NCI-H524 treated with DMSO at 0.1 percent for 48 hours (cell line): Measurements from ENCODE around the gene EPS8.
"Not testable (repeated sequence)": the region's sequence is repeated elsewhere in the genome, so short reads cannot be mapped to it uniquely, and the experiment has no call there.

ENCODE experiments used
- DNase-seq: peaks from one replicate; lab custom pipeline; 2025; lab: John Stamatoyannopoulos, UW

EPS8 gene

DNA sequence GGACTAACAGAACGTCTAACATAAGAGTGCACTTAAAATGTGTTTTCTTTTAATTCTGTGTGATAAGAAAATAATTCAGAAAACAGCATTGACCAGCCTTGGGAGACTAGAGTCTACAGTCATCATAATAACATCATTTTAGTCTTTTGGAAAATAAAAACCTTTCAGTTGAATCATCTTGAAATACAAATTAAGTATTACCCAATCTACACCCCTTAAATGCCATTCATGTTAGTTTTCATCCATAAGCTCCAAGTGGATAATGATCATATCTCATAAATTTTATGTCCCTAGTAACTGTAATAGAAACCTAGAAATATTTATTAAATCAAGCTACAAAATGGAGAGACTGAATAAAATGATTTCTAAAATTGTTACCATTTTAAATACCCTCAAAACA, 32.4 kb downstream of the EPS8 start:
- no peak for DNase-seq

DNA sequence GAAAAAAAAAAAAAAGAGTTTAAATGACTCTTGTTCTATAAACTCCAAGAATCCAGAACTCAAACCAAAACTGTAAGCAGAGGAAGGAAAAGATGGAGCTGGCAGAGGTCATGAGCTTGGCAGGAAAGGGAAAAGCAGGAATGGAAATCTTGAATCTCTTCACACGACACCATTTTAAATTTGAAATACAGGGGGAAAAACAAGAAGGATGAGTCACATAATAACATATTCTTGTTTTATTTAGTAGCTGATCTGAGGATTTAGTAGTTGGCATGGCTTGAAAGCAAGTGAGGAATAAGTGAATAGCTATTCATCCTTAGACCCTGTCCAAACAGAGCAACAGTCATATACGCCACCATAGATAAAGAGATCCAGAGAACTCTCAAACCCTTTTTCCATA, 35.0 kb downstream of the EPS8 start:
- DNase-seq, result no peak

DNA sequence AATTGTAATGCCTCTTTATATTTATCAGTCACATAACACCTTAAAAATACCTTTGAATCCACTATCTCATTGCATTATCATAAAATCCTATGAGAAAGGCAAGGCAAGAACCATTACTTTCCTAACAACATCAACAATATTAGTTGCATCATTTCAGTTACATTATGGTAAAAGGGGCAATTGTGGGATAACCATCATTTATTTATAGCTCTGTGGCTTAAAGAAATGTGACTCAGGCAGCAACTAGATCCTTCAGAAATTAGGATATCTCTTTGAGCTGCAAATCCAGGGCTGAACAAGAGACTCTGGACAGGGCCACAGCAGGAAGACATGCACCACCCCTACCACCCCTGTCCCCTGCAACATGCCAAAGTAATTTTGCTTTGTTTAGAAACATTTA, 36.4 kb downstream of the EPS8 start:
- DNase-seq, result no peak

DNA sequence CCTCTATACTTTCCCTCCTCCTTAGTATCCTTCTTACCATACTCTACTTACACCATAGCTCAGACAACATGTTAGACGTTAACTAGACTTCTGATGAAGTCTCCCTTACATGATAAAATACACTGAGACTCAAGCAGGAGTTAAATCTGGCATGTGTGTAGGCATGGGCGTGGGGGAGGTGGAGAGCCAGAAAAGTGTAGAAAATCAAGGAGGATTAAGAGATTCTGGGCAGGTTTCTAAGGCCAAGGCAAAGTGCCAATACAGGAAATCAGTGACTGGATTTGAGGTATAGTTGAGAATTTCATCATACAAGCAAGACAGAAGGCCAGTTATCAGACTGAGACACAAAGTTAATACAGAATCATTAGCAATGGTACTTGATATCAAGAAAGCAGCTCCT, 37.4 kb downstream of the EPS8 start:
- DNase-seq, result no peak

DNA sequence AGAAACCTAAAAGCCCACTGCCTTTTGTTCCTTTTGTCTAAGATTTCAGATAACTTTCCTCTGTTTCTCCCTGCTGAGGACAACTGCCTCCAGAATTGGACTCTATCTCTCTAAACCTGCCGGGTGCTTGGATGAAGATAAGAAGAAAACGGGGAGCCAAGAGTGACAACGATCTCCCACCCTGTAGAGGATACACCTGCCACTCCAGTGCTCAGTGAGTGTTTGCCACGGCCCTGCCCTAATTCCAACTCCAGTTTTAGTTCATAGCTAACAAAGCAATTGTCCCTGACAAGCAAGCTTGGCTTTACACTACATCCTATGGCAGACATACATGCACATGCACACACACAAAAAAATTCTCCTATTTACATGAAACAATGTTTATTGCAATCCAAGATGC, 39.3 kb downstream of the EPS8 start:
- no peak for DNase-seq

DNA sequence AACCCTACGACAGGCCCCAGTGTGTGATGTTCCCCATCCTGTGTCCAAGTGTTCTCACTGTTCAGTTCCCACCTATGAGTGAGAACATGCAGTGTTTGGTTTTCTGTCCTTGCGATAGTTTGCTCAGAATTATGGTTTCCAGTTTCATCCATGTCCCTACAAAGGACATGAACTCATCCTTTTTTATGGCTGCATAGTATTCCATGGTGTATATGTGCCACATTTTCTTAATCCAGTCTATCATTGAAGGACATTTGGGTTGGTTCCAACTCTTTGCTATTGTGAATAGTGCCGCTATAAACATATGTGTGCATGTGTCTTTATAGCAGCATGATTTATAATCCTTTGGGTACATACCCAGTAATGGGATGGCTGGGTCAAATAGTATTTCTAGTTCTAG, 47.3 kb downstream of the EPS8 start:
- DNase-seq, result not testable (repeated sequence)

DNA sequence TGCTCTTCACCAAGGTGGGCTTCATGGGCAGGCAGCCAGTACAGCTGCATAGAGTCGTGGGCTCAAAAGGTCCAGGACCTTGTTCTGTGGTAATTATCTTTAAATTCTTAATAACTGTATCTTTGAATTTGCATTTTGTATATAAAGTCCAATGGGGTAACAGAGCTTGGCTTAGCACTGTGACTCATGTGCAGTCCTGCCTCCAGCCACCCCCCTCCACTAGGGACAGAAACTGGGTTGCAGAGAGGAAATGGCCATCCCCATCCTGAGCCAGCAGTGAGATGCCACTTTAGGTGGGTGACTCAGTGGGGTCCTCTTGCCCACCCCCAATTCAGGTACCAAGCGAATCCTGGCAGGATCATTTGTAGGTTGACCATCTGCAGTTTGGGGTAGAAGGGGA, 48.1 kb downstream of the EPS8 start:
- DNase-seq, result no peak

DNA sequence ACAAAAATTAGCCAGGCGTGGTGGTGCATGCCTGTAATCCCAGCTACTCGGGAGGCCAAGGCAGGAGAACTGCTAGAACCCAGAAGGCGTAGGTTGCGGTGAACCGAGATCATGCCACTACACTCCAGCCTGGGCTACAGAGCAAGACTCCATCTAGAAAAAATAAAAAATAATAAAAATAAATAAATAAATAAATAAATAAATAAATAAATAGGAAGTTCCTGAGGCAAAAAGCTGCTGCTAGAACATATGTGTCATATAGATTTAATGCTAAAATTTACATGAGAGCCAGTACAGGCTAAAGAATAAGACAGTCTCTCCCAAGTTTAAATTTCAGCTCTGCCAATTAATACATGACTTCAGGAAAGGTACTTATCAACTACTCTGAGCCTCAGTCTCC, 48.8 kb downstream of the EPS8 start:
- DNase-seq, result not testable (repeated sequence)

DNA sequence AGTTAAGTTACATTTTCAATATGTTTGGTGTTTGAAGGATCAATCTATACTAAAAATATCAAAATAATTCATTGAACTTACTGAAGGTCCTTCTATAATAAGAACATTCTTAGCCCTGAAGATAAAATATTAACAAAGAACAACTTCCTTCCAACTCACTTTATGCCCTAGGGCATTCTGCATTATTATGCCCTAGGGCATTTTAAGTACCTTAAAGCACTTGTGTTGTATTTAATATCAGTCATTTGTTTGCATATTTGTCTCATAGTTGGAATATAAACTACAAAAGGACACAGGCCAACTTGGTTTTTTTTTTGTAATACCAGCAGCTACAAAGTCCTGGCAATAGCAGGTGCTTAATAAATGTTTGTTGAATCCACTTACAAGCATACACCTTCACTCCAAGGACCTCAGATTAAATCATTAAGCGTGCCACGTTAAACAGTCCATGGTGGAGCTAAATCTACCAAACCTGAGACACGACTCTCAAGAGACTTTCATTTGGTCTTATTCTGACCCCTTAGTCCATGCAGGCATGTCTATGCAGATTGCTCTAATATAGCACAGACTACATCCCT, 50.7 kb downstream of the EPS8 start:
- DNase-seq, result no peak

DNA sequence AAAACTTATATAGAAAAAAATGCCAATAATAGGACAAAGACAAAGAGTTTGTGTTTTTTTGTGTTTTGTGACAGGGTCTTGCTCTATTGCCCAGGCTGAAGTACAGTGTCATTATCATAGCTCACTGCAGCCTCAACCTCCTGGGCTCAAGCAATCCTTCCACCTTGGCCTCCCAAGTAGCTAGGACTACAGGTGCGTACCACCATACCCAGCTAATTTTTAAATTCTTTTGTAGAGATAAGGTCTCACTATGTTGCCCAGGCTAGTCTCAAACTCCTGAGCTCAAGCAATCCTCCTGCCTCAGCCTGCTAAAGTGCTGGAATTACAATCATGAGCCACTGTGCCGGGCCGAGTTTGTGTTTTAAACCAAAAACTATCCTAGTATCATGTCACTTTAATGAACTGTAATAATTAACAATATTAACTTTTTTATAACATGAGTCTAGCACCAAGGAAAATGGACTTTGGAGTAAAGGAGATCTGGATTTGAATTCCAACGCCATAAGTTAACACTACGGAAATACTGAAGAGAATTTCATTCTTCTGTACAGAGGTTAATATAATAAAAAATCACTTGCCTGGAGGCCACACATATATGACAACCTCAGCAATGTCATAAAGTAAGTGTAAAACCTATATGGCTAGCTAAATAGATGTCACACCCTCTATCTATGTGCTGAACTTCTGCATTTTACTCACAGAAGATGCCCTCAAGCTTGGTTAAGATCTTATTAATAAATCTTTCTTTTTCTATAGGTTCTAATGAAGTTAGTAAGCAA, 53.2 kb downstream of the EPS8 start:
- DNase-seq, result no peak

DNA sequence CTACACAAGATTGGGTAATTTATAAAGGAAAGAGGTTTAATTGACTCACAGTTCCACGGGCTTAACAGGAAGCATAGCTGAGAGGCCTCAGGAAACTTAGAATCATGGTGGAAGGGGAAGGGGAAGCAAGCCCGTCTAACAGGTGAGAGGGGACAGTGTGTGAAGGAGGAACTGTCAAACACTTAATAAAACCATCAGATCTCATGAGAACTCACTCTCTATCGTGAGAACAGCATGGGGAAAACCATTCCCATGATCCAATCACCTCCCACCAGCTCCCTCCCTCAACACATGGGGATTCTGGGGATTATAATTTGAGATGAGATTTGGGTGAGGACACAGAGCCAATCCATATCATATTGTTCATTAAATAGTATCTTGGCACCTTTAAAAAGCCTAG, 56.1 kb downstream of the EPS8 start:
- no peak for DNase-seq

DNA sequence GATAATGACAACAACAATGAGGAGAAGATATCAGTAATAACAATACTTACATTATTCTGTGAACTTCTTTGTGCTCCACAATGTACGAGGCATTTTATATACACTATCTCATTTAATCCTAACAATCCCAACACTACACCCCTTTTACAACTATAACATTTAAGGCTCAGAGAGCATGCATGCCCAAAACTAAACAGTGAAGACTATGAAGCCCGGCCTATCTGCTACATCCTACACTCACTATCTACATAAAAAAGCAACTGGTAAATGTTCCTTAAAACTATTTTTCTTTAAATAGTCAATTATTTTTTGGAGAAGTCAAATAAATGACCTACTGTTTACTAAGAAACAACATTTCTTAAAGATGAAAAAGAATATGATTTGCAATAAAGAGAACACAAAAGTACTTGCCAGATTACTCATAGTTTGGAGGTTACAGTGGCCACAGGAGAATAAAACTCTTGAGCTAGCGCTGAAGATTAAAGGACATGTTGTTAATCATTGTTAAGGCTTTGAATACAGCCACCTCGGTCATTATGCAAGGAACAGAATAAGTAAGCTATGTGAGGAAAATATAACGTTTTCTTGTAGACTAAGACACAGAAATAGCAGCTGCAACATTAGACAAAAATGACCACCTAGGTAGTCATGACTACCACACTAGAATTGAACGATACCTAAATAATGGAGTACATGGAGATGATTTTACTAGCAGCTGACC, 56.7 kb downstream of the EPS8 start:
- no peak for DNase-seq

DNA sequence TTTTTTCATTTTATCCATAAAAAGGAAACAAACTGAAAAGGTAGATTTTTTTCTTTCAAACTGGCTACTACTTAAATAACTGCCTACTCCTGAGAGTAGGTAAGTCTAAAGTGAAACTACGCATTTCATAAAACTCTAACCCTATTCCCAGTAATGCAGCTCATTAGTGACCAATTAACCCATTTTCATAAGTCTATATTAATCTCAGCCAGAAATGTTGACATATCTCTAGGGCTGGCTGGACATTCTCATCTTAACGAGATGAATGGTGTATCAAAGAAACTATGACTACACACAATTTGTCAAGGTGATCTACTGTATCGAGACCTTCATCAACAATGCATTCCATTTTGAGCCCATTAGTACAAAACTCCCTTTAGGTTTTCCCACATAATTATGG, 57.2 kb downstream of the EPS8 start:
- no peak for DNase-seq

DNA sequence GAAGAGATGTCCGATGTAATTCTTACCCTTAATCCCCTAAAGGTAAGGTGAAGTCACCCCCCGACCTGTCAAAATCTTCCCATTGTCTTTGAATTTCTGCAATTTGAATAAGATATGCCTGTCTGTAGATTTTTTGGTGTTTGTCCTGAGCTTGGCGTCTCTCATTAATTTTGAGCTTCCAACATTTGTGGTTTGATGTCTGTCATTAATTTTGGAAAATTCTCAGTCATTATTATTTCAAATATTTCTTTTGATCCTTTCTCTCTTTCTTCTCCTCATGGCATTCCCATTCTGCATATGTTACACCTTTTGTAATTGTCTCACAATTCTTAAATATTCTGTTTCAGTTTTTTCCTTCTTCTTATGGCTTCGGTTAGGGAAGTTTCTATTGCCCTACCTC, 60.1 kb downstream of the EPS8 start:
- no peak for DNase-seq

DNA sequence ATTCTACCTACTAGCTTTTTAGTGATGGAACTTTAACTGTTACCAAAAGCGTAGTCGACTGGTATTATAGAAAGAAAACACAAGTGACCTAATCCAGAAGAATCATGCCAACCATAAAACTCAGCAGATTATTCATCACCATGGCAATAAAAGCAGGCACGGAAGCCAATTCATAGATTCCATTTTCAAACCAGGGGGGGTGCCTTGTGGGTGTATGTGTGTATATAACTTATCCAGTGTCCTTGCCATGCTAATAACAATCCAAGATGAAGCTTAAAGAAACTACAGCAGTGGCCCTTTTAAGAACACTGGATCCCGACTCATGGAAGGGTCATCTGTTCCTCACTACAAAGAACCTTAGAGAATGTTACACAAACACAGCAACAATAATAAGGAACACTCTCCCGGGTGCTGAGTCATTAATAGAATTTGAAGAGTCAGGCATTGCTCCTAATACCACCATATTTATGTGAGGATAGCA, 61.0 kb downstream of the EPS8 start:
- no peak for DNase-seq

DNA sequence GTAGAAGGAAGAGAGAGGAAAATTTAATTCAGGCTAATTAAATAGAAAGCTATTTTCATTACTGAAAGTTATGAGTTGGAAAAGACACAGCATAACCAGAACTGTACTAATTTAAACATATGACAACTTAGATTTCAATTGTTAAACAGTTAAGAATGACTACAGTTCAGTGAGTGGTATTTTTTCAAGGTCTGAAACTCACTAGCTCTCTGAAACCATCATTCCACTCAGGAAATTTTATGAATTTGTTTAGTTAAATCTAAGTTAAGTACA, 62.4 kb downstream of the EPS8 start:
- DNase-seq, result no peak

DNA sequence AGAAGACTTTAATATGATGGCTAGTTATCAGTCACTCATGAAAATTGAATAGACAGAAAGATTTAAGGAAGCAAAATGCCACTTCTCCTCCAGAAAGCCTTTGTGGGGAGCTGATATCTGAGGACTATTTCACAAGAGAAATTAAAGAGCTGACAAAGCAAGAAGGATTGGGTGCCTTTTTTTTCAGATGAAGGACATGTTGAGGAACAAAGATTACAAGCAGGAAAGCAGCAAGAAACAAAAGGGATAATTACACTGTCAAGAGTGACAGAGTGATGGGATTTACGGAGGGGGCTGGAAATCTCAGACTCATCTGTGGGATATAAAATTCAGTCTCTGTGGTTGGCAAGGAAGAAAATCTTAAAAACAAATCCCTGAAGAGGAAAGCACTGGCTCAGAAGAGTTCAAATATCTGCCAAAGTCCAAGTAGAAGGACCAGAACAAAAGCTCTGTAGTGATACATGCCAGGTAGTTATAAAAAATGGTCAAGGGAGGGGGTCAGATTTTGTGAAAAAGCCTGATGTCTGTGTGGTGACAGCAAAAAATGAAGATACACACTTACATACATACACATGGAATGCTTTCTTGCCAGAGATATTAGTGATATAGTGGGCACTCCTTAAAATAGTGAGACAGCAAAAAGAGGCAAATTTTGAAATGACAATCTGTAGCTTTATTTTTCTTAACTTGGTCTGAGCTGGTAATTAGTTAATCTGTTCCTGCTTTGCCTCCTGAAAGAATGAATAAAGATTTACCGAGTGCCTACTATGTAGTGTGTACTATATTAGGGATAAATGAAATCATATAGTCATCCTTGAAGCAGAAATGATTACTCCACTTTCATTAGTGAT, 62.9 kb downstream of the EPS8 start:
- DNase-seq, result no peak

DNA sequence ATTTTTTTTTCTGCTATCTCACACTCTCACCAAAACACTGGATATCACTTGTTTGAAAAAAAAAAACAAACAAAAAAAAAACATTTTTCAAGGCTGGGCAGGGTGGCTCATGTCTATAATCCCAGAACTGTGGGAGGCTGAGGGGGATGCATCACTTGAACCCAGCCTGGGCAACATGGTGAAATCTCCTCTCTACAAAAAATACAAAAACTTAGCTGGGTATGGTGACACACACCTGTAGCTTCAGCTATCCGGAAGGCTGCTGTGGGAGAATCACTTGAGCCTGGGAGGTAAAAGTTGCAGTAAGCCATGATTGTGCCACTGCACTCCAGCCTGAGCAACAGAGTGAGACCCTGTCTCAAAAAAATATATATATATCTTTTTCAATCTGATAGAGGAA, 66.2 kb downstream of the EPS8 start:
- DNase-seq, result no peak

DNA sequence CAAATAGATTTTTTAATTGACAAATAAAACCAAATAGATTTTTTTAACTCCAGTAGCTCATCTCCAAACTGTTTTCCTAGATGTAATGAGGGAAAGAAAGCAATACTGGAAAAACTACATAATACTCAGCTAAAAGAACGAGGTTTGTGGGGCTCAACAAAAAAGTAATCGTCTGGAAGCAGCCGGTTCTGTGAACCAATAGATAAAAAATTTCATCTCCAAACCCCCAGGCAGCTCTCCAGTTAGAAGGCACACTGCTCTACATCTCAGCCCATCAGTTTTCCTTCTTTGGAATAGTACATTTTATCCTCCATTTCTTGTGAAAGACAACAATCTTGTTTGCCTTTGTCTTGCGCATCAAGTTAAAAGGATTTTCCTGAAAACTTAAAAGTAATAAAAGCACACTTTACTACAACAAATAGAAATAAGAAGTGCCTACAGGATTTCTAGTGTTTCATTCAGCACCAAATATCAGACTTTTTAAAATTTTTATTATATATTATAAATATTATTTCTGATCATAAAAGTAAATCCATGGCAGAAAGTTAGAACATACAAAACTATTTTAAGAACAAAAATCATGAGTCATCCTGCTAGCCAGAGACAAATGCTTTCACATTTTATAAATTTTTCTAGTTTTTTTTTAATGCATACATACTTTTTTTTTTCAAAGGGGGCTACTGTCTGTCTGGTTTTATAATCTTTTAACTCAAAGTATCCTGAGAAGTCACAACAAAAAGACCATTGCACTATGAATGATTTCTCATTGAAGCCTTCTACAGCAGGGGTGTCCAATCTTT, 67.7 kb downstream of the EPS8 start:
- DNase-seq, result no peak

DNA sequence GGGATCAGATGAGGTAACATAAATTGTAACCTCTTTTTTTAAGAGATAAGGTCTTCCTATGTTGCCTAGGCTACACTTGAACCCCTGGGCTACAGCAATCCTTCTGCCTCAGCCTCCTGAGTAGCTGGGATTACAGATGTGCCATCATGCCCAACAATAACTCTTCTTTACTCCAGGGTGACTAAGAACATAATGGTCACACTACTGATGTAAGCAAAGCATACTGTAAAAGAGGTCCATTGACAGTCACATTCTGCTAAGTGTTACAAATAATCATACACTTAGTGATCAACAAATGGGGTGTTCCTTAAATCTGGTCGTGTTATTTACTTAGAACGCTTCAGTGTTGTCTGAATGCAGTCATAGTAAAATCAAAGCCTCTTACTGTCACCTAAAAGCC, 68.9 kb downstream of the EPS8 start:
- no peak for DNase-seq

DNA sequence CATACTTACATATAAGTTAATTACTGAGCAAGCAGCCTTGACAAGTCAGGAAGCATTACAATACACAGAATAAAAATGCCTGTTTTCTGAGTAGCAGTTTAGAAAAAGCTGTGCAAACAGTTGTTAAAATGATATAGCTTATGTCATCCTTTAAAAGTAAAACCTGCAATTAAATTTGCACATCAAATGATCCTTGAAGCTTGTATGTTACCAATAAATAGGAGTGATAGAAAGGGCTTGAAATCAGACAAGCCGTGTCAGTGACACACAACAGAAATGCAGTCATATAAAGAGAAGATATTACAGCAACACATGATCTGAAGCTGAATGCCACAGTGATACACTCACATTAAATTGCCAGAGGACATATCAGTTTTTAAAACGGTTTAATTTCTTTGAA, 70.0 kb downstream of the EPS8 start:
- DNase-seq, result no peak
